ENCODE results near the gene P2RX6.

GRCh38 chr22:21032868-21033688 lies 18.1 kb downstream of the P2RX6 start:
- TF ChIP-seq CTCF (IDR thresholded peaks at IDR 0.05; ENCODE audit: insufficient read depth, low read depth, low read length) = no peak
- TF ChIP-seq EZH2 (IDR thresholded peaks at IDR 0.05; ENCODE audit: insufficient read depth, low read length) = no peak

Data from astrocyte (in vitro differentiated cells and primary cell).